HepG2 (cell line): ENCODE results near the gene EGFR. TPM values are rescaled to one million over a fixed set of nuclear protein-coding genes. Genes with fewer than 3 reads are reported as not detected.

Experiments
- DRAP1 ChIP-seq: IDR thresholded peaks from 2 replicates; pipeline ENCODE4 v1.6.1; 2016; ENCODE audit warnings: missing genetic modification reagents, missing compliant biosample characterization
- SRSF1 ChIP-seq: fragments of 200-400 bp; formaldehyde crosslinking; optimal IDR thresholded peaks from 2 replicates; pipeline ENCODE3; 2017; ENCODE audit warnings: mild to moderate bottlenecking, low read depth, low read length, moderate library complexity
- TEF ChIP-seq: sonication (generic); formaldehyde crosslinking; IDR thresholded peaks from 2 replicates; pipeline ENCODE4 v1.5.0; 2020; ENCODE audit warnings: missing genetic modification reagents
- ZNF142 ChIP-seq: sonication (generic); formaldehyde crosslinking; IDR thresholded peaks from 2 replicates; pipeline ENCODE4 v1.4.0; 2020; ENCODE audit warnings: missing genetic modification reagents
- ZNF318 ChIP-seq: sonication (generic); formaldehyde crosslinking; IDR thresholded peaks from 2 replicates; pipeline ENCODE4 v1.4.0; 2020; ENCODE audit warnings: mild to moderate bottlenecking, missing genetic modification reagents
- ZNF615 ChIP-seq: sonication (generic); formaldehyde crosslinking; IDR thresholded peaks from 2 replicates; pipeline ENCODE4 v1.5.0; 2020; ENCODE audit warnings: mild to moderate bottlenecking, missing genetic modification reagents, borderline replicate concordance
- ZNF691 ChIP-seq: sonication (generic); formaldehyde crosslinking; IDR thresholded peaks from 2 replicates; pipeline ENCODE4 v1.4.0; 2020; ENCODE audit warnings: missing genetic modification reagents, low read depth, mild to moderate bottlenecking, borderline replicate concordance
- ZNF777 ChIP-seq: sonication (generic); formaldehyde crosslinking; IDR thresholded peaks from 2 replicates; pipeline ENCODE4 v1.4.0; 2020; ENCODE audit warnings: missing genetic modification reagents
- polyA plus RNA-seq, 8 experiments: library from polyadenylated mRNA; depleted of rRNA in 3 of 8; stranded (reverse) in 7 of 8; unstranded in 1 of 8; fragments of >200 nt; fragmentation: Illumina TruSeq in 4 of 8; extraction: Trizol in 4 of 8; gene quantifications; 2 replicates each; pipeline versions ENCODE4 v1.2.1 to v1.2.3, GENCODE V29; 2011 to 2016; ENCODE audit warnings: low read depth in 4 of 8, missing spikeins in 1 of 8, mixed read lengths in 1 of 8; ENCODE audit not compliant: insufficient read depth in 1 of 8
- total RNA-seq, 5 experiments: library from RNA; depleted of rRNA; stranded (reverse); fragments of >200 nt; fragmentation: Illumina TruSeq; extraction: Trizol; gene quantifications; 2 replicates each; pipeline ENCODE4 v1.2.3, GENCODE V29; 2016; ENCODE audit warnings: low read depth in 1 of 5

EGFR gene
- total and polyA plus RNA-seq, 2 of the 13 experiments (the other 11 are each of a cell fraction or from before 2014, with no cell fraction given): 7.0 to 10.0 TPM

GRCh38 chr7:55023841-55024505 is 5.2 kb downstream of the EGFR start (continued):
- TF ChIP-seq ZNF691 (CRISPR knock-in tag) (no peak), ZNF318 (CRISPR knock-in tag) (no peak), ZNF777 (CRISPR knock-in tag) (no peak), ZNF615 (CRISPR knock-in tag) (no peak), DRAP1 (CRISPR knock-in tag) (no peak), SRSF1 (no peak), TEF (no peak), ZNF142 (CRISPR knock-in tag) (no peak)
